ENCODE measurements around the gene KCNMA1. TPM values are rescaled to one million over a fixed set of nuclear protein-coding genes. Genes with fewer than 3 reads are reported as not detected.

The KCNMA1 gene
- total RNA-seq, 1 donor from 2014 or later, result 94.3 TPM

DNA sequence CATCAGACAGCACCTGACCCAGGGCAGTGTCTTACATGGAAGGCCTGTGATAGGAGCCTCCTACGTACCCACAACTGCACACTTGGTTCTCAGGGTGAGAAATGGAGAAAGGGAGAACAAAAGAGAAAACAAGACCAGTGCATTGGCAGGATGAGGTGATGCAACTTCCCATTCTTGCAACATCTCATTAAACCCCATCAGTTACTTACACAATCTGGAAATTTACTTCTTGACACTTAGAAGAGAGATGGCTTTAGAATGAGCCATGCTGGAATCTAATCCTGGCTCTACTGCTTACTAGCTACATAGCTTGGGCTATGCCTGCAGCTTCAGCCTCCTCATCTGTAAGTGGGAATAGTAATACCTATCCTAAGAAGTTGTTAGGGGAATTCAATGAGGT is 391.7 kb downstream of the KCNMA1 start:
- intact Hi-C loops (cut with DNase I), result no loop called here
- DNase-seq (ENCODE audit: extremely low spot score in 2 of 2), result no peak
- TF ChIP-seq POLR2AphosphoS5 (IDR thresholded peaks at IDR 0.05; ENCODE audit: insufficient read depth in 1 of 2, low read depth in 1 of 2) (no peak), POLR2A (IDR thresholded peaks at IDR 0.05) (no peak)
- TF ChIP-seq, protein P1, sequence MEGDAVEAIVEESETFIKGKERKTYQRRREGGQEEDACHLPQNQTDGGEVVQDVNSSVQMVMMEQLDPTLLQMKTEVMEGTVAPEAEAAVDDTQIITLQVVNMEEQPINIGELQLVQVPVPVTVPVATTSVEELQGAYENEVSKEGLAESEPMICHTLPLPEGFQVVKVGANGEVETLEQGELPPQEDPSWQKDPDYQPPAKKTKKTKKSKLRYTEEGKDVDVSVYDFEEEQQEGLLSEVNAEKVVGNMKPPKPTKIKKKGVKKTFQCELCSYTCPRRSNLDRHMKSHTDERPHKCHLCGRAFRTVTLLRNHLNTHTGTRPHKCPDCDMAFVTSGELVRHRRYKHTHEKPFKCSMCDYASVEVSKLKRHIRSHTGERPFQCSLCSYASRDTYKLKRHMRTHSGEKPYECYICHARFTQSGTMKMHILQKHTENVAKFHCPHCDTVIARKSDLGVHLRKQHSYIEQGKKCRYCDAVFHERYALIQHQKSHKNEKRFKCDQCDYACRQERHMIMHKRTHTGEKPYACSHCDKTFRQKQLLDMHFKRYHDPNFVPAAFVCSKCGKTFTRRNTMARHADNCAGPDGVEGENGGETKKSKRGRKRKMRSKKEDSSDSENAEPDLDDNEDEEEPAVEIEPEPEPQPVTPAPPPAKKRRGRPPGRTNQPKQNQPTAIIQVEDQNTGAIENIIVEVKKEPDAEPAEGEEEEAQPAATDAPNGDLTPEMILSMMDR (IDR thresholded peaks at IDR 0.05), result no peak
- Histone ChIP-seq H3K27ac (peak overlapping the region; percentile 1), H3K36me3 (no peaks in the 10 kb centered on the region), H3K9me3 (no peaks in the 10 kb centered on the region), H3K27me3 (no peaks in the 10 kb centered on the region), H3K4me1 (peaks cover 18% of the 10 kb centered on the region), H3K4me3 (no peak overlapping the region)

DNA sequence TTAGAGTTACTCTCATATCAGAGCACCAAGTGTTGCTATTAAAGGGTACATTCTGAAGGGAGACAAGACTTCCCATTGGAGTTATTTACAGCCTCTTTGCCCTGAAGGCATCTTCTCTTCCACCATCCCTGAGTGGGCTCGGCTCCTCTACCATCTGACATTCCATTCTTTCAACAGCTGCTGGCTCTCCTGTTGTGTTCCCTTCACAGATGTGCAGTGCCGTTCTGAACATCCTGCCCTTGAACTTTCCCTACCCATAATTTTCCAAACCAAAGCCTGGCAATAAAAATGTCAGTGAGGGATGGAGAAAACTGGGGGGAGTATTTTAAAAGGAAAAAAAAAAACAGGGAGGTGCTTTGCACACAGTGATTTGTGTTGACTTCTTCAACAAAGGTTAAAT is 392.9 kb downstream of the KCNMA1 start:
- no peak for DNase-seq (ENCODE audit: extremely low spot score in 2 of 2)
- H3K9me3 ChIP-seq, result no peaks in the 10 kb centered on the region
- intact Hi-C loops (cut with DNase I), result no loop called here
- H3K27ac ChIP-seq, result peak overlapping the region; percentile 20
- H3K27me3 ChIP-seq, result no peaks in the 10 kb centered on the region
- no peaks in the 10 kb centered on the region for H3K36me3 ChIP-seq
- H3K4me1 ChIP-seq, result peaks cover 18% of the 10 kb centered on the region
- H3K4me3 ChIP-seq, result no peak overlapping the region
- TF ChIP-seq POLR2AphosphoS5 (IDR thresholded peaks at IDR 0.05; ENCODE audit: insufficient read depth in 1 of 2, low read depth in 1 of 2) (peak in 1 of 2 donors; percentile 18), POLR2A (IDR thresholded peaks at IDR 0.05) (no peak)

DNA sequence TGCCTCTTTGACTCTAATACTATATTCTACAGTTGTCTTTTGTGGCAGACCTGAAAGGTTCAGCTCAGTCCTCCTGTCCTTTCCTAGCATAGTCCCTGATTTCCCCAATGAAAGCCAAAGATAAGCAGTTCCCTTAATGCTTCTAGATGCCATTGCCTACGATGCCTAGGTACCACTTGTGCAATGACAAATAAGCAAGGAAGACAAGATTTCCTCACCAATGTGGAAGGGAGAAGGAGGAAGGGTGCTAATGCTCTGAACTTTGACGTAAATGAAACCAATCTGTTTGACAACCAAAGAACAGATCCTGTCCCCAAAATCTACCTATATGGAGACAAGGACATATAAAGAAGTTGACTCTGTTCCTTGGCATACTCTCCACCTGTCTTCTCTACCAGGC is 393.3 kb downstream of the KCNMA1 start:
- TF ChIP-seq POLR2AphosphoS5 (IDR thresholded peaks at IDR 0.05; ENCODE audit: insufficient read depth in 1 of 2, low read depth in 1 of 2) (no peak), POLR2A (IDR thresholded peaks at IDR 0.05) (no peak)
- TF ChIP-seq, protein P1 (IDR thresholded peaks at IDR 0.05), result no peak
- Histone ChIP-seq H3K4me1 (peaks cover 18% of the 10 kb centered on the region), H3K9me3 (no peaks in the 10 kb centered on the region), H3K27ac (peak overlapping the region; percentile 20), H3K27me3 (no peaks in the 10 kb centered on the region), H3K36me3 (no peaks in the 10 kb centered on the region), H3K4me3 (no peak overlapping the region)
- no peak for DNase-seq (ENCODE audit: extremely low spot score in 2 of 2)
- intact Hi-C loops (cut with DNase I), result no loop called here

DNA sequence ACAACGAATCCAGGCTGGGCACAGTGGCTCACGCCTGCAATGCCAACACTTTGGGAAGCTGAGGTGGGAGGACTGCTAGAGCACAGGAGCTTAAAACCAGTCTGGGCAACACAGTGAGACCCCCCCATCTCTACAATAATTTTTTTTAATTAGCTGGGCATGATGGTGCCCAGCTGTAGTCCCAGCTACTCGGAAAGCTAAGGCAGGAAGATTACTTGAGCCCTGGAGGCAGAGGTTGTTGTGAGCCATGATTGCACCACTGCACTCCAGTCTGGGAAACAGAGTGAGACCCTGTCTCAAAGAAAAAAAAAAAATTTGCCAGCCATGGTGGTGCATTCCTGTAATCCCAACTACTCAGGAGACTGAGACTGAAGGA is 396.3 kb downstream of the KCNMA1 start:
- Histone ChIP-seq H3K27me3 (no peaks in the 10 kb centered on the region), H3K36me3 (no peaks in the 10 kb centered on the region), H3K9me3 (no peaks in the 10 kb centered on the region), H3K4me1 (peaks cover 18% of the 10 kb centered on the region), H3K27ac (no peak overlapping the region), H3K4me3 (no peak overlapping the region)
- no peak for DNase-seq (ENCODE audit: extremely low spot score in 2 of 2)
- intact Hi-C loops (cut with DNase I), result no loop called here
- TF ChIP-seq, protein P1 (IDR thresholded peaks at IDR 0.05), result no peak
- TF ChIP-seq POLR2A (IDR thresholded peaks at IDR 0.05) (no peak), POLR2AphosphoS5 (IDR thresholded peaks at IDR 0.05; ENCODE audit: insufficient read depth in 1 of 2, low read depth in 1 of 2) (no peak)

DNA sequence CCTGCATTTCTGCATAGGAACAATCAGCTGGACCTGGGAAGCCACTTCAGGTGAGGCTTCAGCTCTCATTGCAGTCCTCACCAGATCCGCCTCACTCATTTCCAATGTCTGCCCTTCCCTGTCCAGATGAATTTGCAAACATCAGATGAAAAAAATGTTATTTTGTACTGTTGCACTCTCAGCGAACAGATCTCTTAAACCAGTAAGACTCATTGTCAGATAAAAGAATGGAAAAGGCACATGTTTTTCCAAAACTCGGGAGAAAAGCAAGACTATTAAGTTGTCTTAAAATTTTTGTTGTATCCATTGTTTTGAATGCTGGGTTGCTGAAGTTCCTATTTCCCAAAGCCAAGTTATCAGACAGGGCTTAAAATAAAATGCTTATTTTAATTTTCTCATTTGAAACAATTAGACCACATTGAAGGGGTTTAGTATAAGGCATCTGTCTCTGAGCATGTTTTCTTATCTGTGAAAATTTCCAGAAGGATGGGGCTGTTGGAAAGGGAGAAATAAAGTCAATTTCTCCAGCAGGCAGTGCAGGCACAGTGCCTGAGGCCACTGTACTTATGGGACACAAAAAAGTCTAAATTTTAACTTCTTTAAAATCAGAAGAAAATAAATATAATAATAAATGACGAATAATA is 396.8 kb downstream of the KCNMA1 start:
- Histone ChIP-seq H3K4me1 (peaks cover 18% of the 10 kb centered on the region), H3K4me3 (no peak overlapping the region), H3K27me3 (no peaks in the 10 kb centered on the region), H3K9me3 (no peaks in the 10 kb centered on the region), H3K36me3 (no peaks in the 10 kb centered on the region), H3K27ac (no peak overlapping the region)
- intact Hi-C loops (cut with DNase I), result no loop called here
- DNase-seq (ENCODE audit: extremely low spot score in 2 of 2), result no peak
- TF ChIP-seq, protein P1 (IDR thresholded peaks at IDR 0.05), result no peak
- TF ChIP-seq POLR2A (IDR thresholded peaks at IDR 0.05), result no peak
- TF ChIP-seq POLR2AphosphoS5 (IDR thresholded peaks at IDR 0.05; ENCODE audit: insufficient read depth in 1 of 2, low read depth in 1 of 2), result no peak

Measured in vagina (tissue), 2 donors.